Measurements from ENCODE around the gene HDAC4. TPM values are rescaled to one million over a fixed set of nuclear protein-coding genes. Genes with fewer than 3 reads are reported as not detected.

Gene HDAC4
- total RNA-seq, 5 donors from 2014 or later (not counting 1 experiment from before 2014, with no cell fraction given) = 44.8 to 80.2 (median 60.9) TPM

DNA sequence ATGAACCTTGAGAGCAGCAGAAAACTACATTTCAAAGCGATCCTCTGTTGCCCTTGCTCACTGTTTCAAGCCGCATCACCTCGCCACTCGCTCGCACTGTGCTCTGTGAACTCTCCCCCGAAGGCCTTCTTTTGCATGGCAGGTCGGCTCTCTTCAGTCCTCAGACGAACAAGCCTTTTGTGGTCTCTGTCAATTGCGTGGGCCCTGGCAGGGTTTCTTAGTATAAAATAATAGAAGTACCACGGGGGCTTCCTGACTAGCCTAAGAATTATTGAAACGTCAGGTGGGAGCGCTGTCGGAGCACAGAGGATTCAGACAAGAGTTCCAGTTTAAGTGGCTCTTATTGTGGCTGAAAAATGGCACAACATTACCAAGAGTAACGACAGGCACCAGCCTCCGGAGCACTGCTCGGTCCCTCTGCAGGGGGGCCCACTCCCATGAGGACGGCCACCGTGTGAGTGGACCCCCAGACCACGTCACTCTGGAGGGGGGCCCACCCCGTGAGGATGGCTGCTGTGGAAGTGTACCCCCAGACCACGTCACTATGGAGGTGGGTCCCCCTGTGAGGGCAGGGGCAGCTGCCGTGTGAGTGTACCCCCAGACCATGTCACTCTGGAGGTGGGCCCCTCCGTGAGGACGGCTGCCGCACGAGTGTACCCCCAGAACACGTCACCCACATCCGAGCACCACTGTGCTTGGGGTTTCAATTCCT, 237.7 kb downstream of the HDAC4 start:
- CTCF ChIA-PET = no interaction called here
- POLR2A ChIA-PET = no interaction called here
- peak overlapping the region in 1 of 2 donors; percentile 73 for H3K27ac Mint-ChIP-seq
- Histone ChIP-seq H3K9me3 (no peaks in the 10 kb centered on the region), H3K36me3 (ENCODE audit: control insufficient read depth in 2 of 2, extremely low read depth in 1 of 2, insufficient read depth in 1 of 2, low read length in 1 of 2) (peaks cover 8 to 45% of the 10 kb centered on the region in 2 donors), H3K4me1 (ENCODE audit: control insufficient read depth in 1 of 2, extremely low read depth in 1 of 2, insufficient read depth in 2 of 2, low read length in 2 of 2) (peaks cover 0 to 26% of the 10 kb centered on the region in 2 experiments), H3K27me3 (replicated peaks in 1 of 2; ENCODE audit: control insufficient read depth in 2 of 2, extremely low read depth in 1 of 2, insufficient read depth in 2 of 2, low read length in 1 of 2) (no peaks in the 10 kb centered on the region), H3K4me3 (ENCODE audit: control insufficient read depth in 1 of 2, extremely low read depth in 1 of 2, low read length in 1 of 2) (no peak overlapping the region), H3K27ac (ENCODE audit: low read length) (no peak overlapping the region)
- DNase-seq = no peak
- H3K9me3 Mint-ChIP-seq = no peaks in the 10 kb centered on the region
- peaks cover 15 to 28% (median 19%) of the 10 kb centered on the region in 3 donors for H3K4me1 Mint-ChIP-seq
- WGBS (ENCODE audit: insufficient coverage) = 94% methylated on average over 22 of the region's 28 CpGs
- H3K4me3 Mint-ChIP-seq = peak overlapping the region in 1 of 3 donors; percentile 46
- H3K36me3 Mint-ChIP-seq = peaks cover 34% of the 10 kb centered on the region
- no peaks in the 10 kb centered on the region for H3K27me3 Mint-ChIP-seq
- ATAC-seq (replicated peaks in 1 of 4) = no peak

DNA sequence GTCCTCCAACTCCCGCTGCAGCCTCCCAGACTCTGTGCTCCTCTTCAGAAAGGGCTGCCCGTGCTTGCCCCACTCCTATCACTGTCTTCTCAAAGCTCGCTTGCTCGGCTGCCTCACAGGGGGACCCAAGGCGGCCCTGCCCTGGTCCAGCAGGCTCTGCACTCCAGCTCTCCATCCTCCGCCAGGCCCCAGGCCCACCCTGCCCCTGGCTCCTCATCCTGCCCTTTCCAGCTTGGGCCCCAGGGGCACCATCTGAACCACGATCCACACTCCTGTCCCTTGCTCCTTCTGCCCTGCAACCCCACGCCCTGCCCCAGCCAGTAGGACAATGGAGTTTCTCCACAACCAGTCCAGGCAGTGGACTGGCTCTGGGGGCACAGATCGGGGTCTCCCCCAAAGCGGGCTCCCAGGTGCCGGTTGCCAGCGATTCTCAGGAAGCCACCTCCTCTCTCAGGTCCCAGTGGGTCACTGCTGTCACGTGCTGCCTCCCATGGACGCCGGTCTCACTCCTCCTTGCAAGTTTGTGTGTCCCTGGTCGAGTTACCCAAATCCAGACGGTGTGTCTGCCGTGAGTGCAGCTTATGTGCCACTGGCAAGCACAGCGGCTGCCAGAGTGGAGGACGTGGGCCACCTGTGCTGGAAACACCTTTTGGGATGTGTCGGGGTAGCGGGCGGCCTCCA, 238.5 kb downstream of the HDAC4 start:
- POLR2A ChIA-PET = no interaction called here
- H3K9me3 Mint-ChIP-seq = no peaks in the 10 kb centered on the region
- CTCF ChIA-PET = no interaction called here
- no peak overlapping the region for H3K4me3 ChIP-seq (ENCODE audit: control insufficient read depth in 1 of 2, extremely low read depth in 1 of 2, low read length in 1 of 2)
- DNase-seq (peak in 1 of 35 experiments; percentile 18), ATAC-seq (replicated peaks in 1 of 4) (no peak)
- no peak overlapping the region for H3K27ac ChIP-seq (ENCODE audit: low read length)
- H3K9me3 ChIP-seq = no peaks in the 10 kb centered on the region
- no peaks in the 10 kb centered on the region for H3K27me3 ChIP-seq (replicated peaks in 1 of 2; ENCODE audit: control insufficient read depth in 2 of 2, extremely low read depth in 1 of 2, insufficient read depth in 2 of 2, low read length in 1 of 2)
- peaks cover 35% of the 10 kb centered on the region for H3K36me3 Mint-ChIP-seq
- WGBS (ENCODE audit: insufficient coverage) = 94% methylated on average over 20 of the region's 23 CpGs
- H3K27me3 Mint-ChIP-seq = no peaks in the 10 kb centered on the region
- H3K4me1 ChIP-seq (ENCODE audit: control insufficient read depth in 1 of 2, extremely low read depth in 1 of 2, insufficient read depth in 2 of 2, low read length in 2 of 2) = peaks cover 0 to 26% of the 10 kb centered on the region in 2 experiments
- H3K4me3 Mint-ChIP-seq = no peak overlapping the region
- peaks cover 15 to 27% (median 19%) of the 10 kb centered on the region in 3 donors for H3K4me1 Mint-ChIP-seq
- no peak overlapping the region for H3K27ac Mint-ChIP-seq
- peaks cover 8 to 41% of the 10 kb centered on the region in 2 donors for H3K36me3 ChIP-seq (ENCODE audit: control insufficient read depth in 2 of 2, extremely low read depth in 1 of 2, insufficient read depth in 1 of 2, low read length in 1 of 2)

DNA sequence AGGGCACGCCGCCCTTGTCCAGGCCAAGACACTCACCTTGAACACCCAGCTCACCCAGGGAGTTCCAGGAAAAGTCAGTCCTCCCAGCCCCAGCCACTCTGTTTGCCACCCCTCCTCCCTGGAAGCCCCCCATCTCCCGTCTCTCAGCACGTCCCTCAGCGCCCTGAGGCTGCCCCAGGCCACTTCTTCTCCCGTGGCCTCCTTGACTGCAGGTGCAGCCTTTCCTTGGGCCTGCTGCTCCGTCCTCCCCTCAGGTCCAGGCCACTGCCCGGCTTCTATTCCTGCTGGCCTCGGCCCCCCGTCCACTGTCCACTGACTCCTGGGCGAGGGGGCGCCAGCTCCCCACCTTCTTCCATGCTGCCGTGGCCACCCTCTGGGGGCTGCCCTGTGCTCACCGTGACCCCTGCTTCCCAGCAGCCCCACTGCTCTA, 239.1 kb downstream of the HDAC4 start:
- DNase-seq (peak in 1 of 35 experiments; percentile 21), ATAC-seq (replicated peaks in 1 of 4) (no peak)
- H3K36me3 ChIP-seq (ENCODE audit: control insufficient read depth in 2 of 2, extremely low read depth in 1 of 2, insufficient read depth in 1 of 2, low read length in 1 of 2) = peaks cover 8 to 42% of the 10 kb centered on the region in 2 donors
- Mint-ChIP-seq H3K27ac (no peak overlapping the region), H3K27me3 (no peaks in the 10 kb centered on the region), H3K4me1 (peaks cover 15 to 27% (median 19%) of the 10 kb centered on the region in 3 donors), H3K9me3 (no peaks in the 10 kb centered on the region), H3K36me3 (peaks cover 36% of the 10 kb centered on the region), H3K4me3 (no peak overlapping the region)
- 95% methylated on average over 13 of the region's 14 CpGs for WGBS (ENCODE audit: insufficient coverage)
- peaks cover 0 to 26% of the 10 kb centered on the region in 2 experiments for H3K4me1 ChIP-seq (ENCODE audit: control insufficient read depth in 1 of 2, extremely low read depth in 1 of 2, insufficient read depth in 2 of 2, low read length in 2 of 2)
- H3K9me3 ChIP-seq = no peaks in the 10 kb centered on the region
- H3K4me3 ChIP-seq (ENCODE audit: control insufficient read depth in 1 of 2, extremely low read depth in 1 of 2, low read length in 1 of 2) = no peak overlapping the region
- no peak overlapping the region for H3K27ac ChIP-seq (ENCODE audit: low read length)
- ChIA-PET CTCF (no interaction called here), POLR2A (interaction anchor here in 1 of 2 donors (0.5 kb wide), 1 partner anchor 44 kb away, joined by 3 read pairs; no protein-coding TSS in a partner anchor)
- H3K27me3 ChIP-seq (replicated peaks in 1 of 2; ENCODE audit: control insufficient read depth in 2 of 2, extremely low read depth in 1 of 2, insufficient read depth in 2 of 2, low read length in 1 of 2) = no peaks in the 10 kb centered on the region

GRCh38 chr2:239160226-239161143, 240.3 kb downstream of the HDAC4 start:
- H3K27me3 ChIP-seq (replicated peaks in 1 of 2; ENCODE audit: control insufficient read depth in 2 of 2, extremely low read depth in 1 of 2, insufficient read depth in 2 of 2, low read length in 1 of 2) = no peaks in the 10 kb centered on the region
- H3K27ac ChIP-seq (ENCODE audit: low read length) = no peak overlapping the region
- H3K4me3 ChIP-seq (ENCODE audit: control insufficient read depth in 1 of 2, extremely low read depth in 1 of 2, low read length in 1 of 2) = no peak overlapping the region
- Mint-ChIP-seq H3K4me3 (no peak overlapping the region), H3K36me3 (peaks cover 39% of the 10 kb centered on the region), H3K27ac (no peak overlapping the region), H3K4me1 (peaks cover 14 to 22% (median 19%) of the 10 kb centered on the region in 3 donors), H3K9me3 (no peaks in the 10 kb centered on the region), H3K27me3 (no peaks in the 10 kb centered on the region)
- DNase-seq (peak in 1 of 35 experiments; percentile 13), ATAC-seq (replicated peaks in 1 of 4) (no peak)
- no peaks in the 10 kb centered on the region for H3K9me3 ChIP-seq
- ChIA-PET CTCF (no interaction called here), POLR2A (no interaction called here)
- H3K36me3 ChIP-seq (ENCODE audit: control insufficient read depth in 2 of 2, extremely low read depth in 1 of 2, insufficient read depth in 1 of 2, low read length in 1 of 2) = peaks cover 19 to 44% of the 10 kb centered on the region in 2 donors
- WGBS (ENCODE audit: insufficient coverage) = 95% methylated on average over 30 of the region's 32 CpGs
- H3K4me1 ChIP-seq (ENCODE audit: control insufficient read depth in 1 of 2, extremely low read depth in 1 of 2, insufficient read depth in 2 of 2, low read length in 2 of 2) = peaks cover 0 to 26% of the 10 kb centered on the region in 2 experiments

GRCh38 chr2:239159476-239159911, 241.3 kb downstream of the HDAC4 start:
- Histone ChIP-seq H3K36me3 (ENCODE audit: control insufficient read depth in 2 of 2, extremely low read depth in 1 of 2, insufficient read depth in 1 of 2, low read length in 1 of 2) (peaks cover 27 to 54% of the 10 kb centered on the region in 2 donors), H3K27me3 (replicated peaks in 1 of 2; ENCODE audit: control insufficient read depth in 2 of 2, extremely low read depth in 1 of 2, insufficient read depth in 2 of 2, low read length in 1 of 2) (no peaks in the 10 kb centered on the region), H3K4me1 (ENCODE audit: control insufficient read depth in 1 of 2, extremely low read depth in 1 of 2, insufficient read depth in 2 of 2, low read length in 2 of 2) (peaks cover 0 to 18% of the 10 kb centered on the region in 2 experiments), H3K4me3 (ENCODE audit: control insufficient read depth in 1 of 2, extremely low read depth in 1 of 2, low read length in 1 of 2) (no peak overlapping the region), H3K9me3 (no peaks in the 10 kb centered on the region), H3K27ac (ENCODE audit: low read length) (no peak overlapping the region)
- Mint-ChIP-seq H3K27ac (peak overlapping the region in 1 of 2 donors; percentile 63), H3K36me3 (peaks cover 46% of the 10 kb centered on the region), H3K4me3 (no peak overlapping the region), H3K9me3 (no peaks in the 10 kb centered on the region), H3K4me1 (peaks cover 5 to 14% (median 10%) of the 10 kb centered on the region in 3 donors), H3K27me3 (no peaks in the 10 kb centered on the region)
- CTCF ChIA-PET = no interaction called here
- POLR2A ChIA-PET = no interaction called here
- DNase-seq (peak in 1 of 35 experiments; percentile 13), ATAC-seq (replicated peaks in 1 of 4) (no peak)
- WGBS (ENCODE audit: insufficient coverage) = 85% methylated on average over 9 of the region's 9 CpGs

Measured in T-cell (primary cell).